Mammary epithelial cell (primary cell): ENCODE measurements around the gene LZTR1.

Experiments
- CTCF ChIP-seq, 2 donors: IDR thresholded peaks in 1 of 2; conservative IDR thresholded peaks in 1 of 2; 2 replicates each; pipeline ENCODE4 v1.5.1; 2011 to 2012; ENCODE audit warnings: inconsistent platforms in 2 of 2, low read length in 2 of 2, mild to moderate bottlenecking in 2 of 2, control low read depth in 1 of 2, low read depth in 1 of 2; ENCODE audit not compliant: insufficient read depth in 1 of 2; ENCODE audit errors: extremely low read depth in 1 of 2
- EZH2 ChIP-seq: IDR thresholded peaks from 2 replicates; pipeline ENCODE4 v1.6.1; 2012; ENCODE audit warnings: low read length, inconsistent platforms, borderline replicate concordance

- TF ChIP-seq CTCF (conservative IDR thresholded peaks at IDR 0.05 in 1 of 2, IDR thresholded peaks at IDR 0.05 in 1 of 2; ENCODE audit: extremely low read depth in 1 of 2, insufficient read depth in 1 of 2, low read depth in 1 of 2, low read length in 2 of 2), result no peak
- TF ChIP-seq EZH2, result no peak
These were observed 24.9 kb upstream of the LZTR1 start for GRCh38 chr22:20957102-20957682.
